ENCODE data around the gene CAMK4.

- TF ChIP-seq POLR2A (IDR thresholded peaks at IDR 0.05) (no peak), CTCF (IDR thresholded peaks at IDR 0.05) (no peak), EP300 (IDR thresholded peaks at IDR 0.05) (no peak)
Observed at GRCh38 chr5:111326551-111326950, 102.4 kb downstream of the CAMK4 start.
